Fibroblast of lung (primary cell): ENCODE measurements around the gene CRIP3. TPM values are rescaled to one million over a fixed set of nuclear protein-coding genes. Genes with fewer than 3 reads are reported as not detected.

Experiments
- DNase-seq, 2 donors: peaks; one replicate each; pipeline versions ENCODE4 v3.0.0 to v3.0.0-alpha.2; 2010; ENCODE audit warnings: low read depth in 2 of 2
- H2AFZ ChIP-seq: 2 replicates; pipeline ENCODE4 v1.5.1; 2012; ENCODE audit warnings: low read length, control low read depth, inconsistent platforms
- H3K27ac ChIP-seq: 2 replicates; pipeline ENCODE4 v1.5.1; 2011; ENCODE audit warnings: low read length, control low read depth; ENCODE audit not compliant: insufficient read depth
- H3K27me3 ChIP-seq: 2 replicates; pipeline ENCODE4 v1.5.1; 2011; ENCODE audit warnings: mild to moderate bottlenecking, low read length; ENCODE audit not compliant: control insufficient read depth, insufficient read depth
- H3K36me3 ChIP-seq: 2 replicates; pipeline ENCODE4 v1.5.1; 2011; ENCODE audit warnings: low read length; ENCODE audit not compliant: control insufficient read depth, insufficient read depth
- H3K4me1 ChIP-seq: 2 replicates; pipeline ENCODE4 v1.5.1; 2011; ENCODE audit warnings: low read length; ENCODE audit not compliant: control insufficient read depth, insufficient read depth; ENCODE audit errors: extremely low read depth
- H3K4me2 ChIP-seq: 2 replicates; pipeline ENCODE4 v1.5.1; 2011; ENCODE audit warnings: low read length, control low read depth; ENCODE audit not compliant: insufficient read depth; ENCODE audit errors: extremely low read depth
- H3K4me3 ChIP-seq, 4 experiments: fragments of 200-600 bp in 1 of 4; sonication (generic) in 1 of 4; replicated peaks in 1 of 4; 2 replicates each; pipeline ENCODE4 v1.5.1; 2011 to 2016; ENCODE audit warnings: low read length in 4 of 4, low read depth in 3 of 4, mild to moderate bottlenecking in 3 of 4, control low read depth in 2 of 4, inconsistent platforms in 1 of 4, mixed read lengths in 1 of 4; ENCODE audit not compliant: insufficient read depth in 1 of 4; ENCODE audit errors: control extremely low read depth in 1 of 4
- H3K79me2 ChIP-seq: 2 replicates; pipeline ENCODE4 v1.5.1; 2012; ENCODE audit warnings: mild to moderate bottlenecking, low read length, inconsistent platforms; ENCODE audit not compliant: control insufficient read depth, insufficient read depth
- H3K9ac ChIP-seq: 2 replicates; pipeline ENCODE4 v1.5.1; 2011; ENCODE audit warnings: mild to moderate bottlenecking, low read length, control low read depth; ENCODE audit not compliant: insufficient read depth
- H3K9me3 ChIP-seq: 2 replicates; pipeline ENCODE4 v1.5.1; 2012; ENCODE audit warnings: low read depth, low read length; ENCODE audit not compliant: control insufficient read depth, insufficient read depth
- H4K20me1 ChIP-seq: 2 replicates; pipeline ENCODE4 v1.5.1; 2011; ENCODE audit warnings: low read length; ENCODE audit not compliant: control insufficient read depth, insufficient read depth; ENCODE audit errors: extremely low read depth
- EZH2 ChIP-seq: IDR thresholded peaks from 2 replicates; pipeline ENCODE4 v1.5.1; 2012; ENCODE audit warnings: low read length, control low read depth, mild to moderate bottlenecking; ENCODE audit errors: missing control alignments
- polyA plus RNA-seq, 2 donors: library from polyadenylated mRNA; depleted of rRNA in 1 of 2; stranded (reverse) in 1 of 2; unstranded in 1 of 2; fragments of >200 nt; gene quantifications; 2 replicates each; pipeline ENCODE4 v1.2.1, GENCODE V29; 2011 to 2012; ENCODE audit warnings: missing spikeins in 1 of 2
- total RNA-seq: library from RNA; depleted of rRNA; stranded (reverse); fragments of >200 nt; gene quantifications from 2 replicates; pipeline ENCODE4 v1.2.1, GENCODE V29; 2014
- TF ChIP-seq, protein P1 (sequence below), 2 donors: IDR thresholded peaks in 1 of 2; conservative IDR thresholded peaks in 1 of 2; 1 replicate in 1 of 2; 2 replicates in 1 of 2; pipeline ENCODE4 v1.5.1; 2011 to 2012; ENCODE audit warnings: low read length in 2 of 2, control low read depth in 1 of 2, inconsistent platforms in 1 of 2, low read depth in 1 of 2, mild to moderate bottlenecking in 1 of 2

CRIP3 gene
- total and polyA plus RNA-seq, 2 donors (not counting 1 experiment from before 2014, with no cell fraction given) = not detected

DNA sequence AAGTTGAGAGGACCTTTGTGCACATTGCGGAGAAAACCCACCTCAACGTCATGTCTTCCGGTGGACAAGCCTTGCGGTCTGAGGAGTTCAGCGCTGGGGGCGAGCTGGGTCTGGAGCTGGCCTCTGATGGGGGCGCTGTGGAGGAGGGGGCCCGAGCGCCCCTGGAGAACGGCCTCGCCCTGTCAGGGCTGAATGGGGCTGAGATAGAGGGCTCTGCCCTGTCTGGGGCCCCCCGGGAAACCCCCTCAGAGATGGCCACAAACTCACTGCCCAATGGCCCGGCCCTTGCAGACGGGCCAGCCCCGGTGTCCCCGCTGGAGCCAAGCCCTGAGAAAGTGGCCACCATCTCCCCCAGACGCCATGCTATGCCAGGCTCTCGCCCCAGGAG, 25.1 kb downstream of the CRIP3 start:
- H3K27me3 ChIP-seq = peaks cover 10% of the 10 kb centered on the region
- TF ChIP-seq, protein P1, sequence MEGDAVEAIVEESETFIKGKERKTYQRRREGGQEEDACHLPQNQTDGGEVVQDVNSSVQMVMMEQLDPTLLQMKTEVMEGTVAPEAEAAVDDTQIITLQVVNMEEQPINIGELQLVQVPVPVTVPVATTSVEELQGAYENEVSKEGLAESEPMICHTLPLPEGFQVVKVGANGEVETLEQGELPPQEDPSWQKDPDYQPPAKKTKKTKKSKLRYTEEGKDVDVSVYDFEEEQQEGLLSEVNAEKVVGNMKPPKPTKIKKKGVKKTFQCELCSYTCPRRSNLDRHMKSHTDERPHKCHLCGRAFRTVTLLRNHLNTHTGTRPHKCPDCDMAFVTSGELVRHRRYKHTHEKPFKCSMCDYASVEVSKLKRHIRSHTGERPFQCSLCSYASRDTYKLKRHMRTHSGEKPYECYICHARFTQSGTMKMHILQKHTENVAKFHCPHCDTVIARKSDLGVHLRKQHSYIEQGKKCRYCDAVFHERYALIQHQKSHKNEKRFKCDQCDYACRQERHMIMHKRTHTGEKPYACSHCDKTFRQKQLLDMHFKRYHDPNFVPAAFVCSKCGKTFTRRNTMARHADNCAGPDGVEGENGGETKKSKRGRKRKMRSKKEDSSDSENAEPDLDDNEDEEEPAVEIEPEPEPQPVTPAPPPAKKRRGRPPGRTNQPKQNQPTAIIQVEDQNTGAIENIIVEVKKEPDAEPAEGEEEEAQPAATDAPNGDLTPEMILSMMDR (conservative IDR thresholded peaks at IDR 0.05 in 1 of 2, IDR thresholded peaks at IDR 0.05 in 1 of 2; ENCODE audit: low read depth in 1 of 2, low read length in 2 of 2) = no peak
- H2AFZ ChIP-seq = no peak overlapping the region
- H3K79me2 ChIP-seq = no peaks in the 10 kb centered on the region
- no peak overlapping the region for H3K4me3 ChIP-seq
- no peak overlapping the region for H3K27ac ChIP-seq
- no peaks in the 10 kb centered on the region for H3K9me3 ChIP-seq
- H4K20me1 ChIP-seq = no peaks in the 10 kb centered on the region
- no peak overlapping the region for H3K9ac ChIP-seq
- no peaks in the 10 kb centered on the region for H3K36me3 ChIP-seq
- no peak for DNase-seq
- H3K4me1 ChIP-seq = no peaks in the 10 kb centered on the region
- no peak overlapping the region for H3K4me2 ChIP-seq

GRCh38 chr6:43282636-43283513, 25.8 kb downstream of the CRIP3 start:
- H4K20me1 ChIP-seq = no peaks in the 10 kb centered on the region
- H3K27ac ChIP-seq = no peak overlapping the region
- H3K27me3 ChIP-seq = peaks cover 10% of the 10 kb centered on the region
- no peaks in the 10 kb centered on the region for H3K4me1 ChIP-seq
- TF ChIP-seq, protein P1 (conservative IDR thresholded peaks at IDR 0.05 in 1 of 2, IDR thresholded peaks at IDR 0.05 in 1 of 2; ENCODE audit: low read depth in 1 of 2, low read length in 2 of 2) = no peak
- TF ChIP-seq EZH2 = no peak
- H3K36me3 ChIP-seq = no peaks in the 10 kb centered on the region
- H3K9ac ChIP-seq = no peak overlapping the region
- no peak overlapping the region for H3K4me2 ChIP-seq
- DNase-seq = no peak
- H3K4me3 ChIP-seq = no peak overlapping the region
- no peak overlapping the region for H2AFZ ChIP-seq
- H3K9me3 ChIP-seq = no peaks in the 10 kb centered on the region
- no peaks in the 10 kb centered on the region for H3K79me2 ChIP-seq

DNA sequence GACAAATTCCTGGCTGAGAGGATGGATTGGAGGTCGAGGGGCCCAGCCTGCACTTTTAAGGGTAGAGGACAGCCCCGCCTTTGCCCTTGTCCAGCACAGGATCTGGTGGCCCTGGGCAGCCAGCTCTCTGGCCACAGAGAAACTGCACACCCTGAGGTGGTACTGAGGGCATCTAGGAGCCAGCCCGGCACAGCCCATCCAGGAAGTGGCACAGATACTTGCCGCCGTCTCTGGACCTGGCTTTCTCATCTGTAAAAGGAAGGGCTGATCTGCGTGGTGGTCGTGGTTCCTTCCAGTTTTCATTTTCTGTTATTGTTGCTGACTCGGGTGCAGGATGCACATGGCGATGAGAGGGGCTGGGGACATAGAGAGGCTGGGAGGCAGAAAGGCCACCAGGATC, 26.6 kb downstream of the CRIP3 start:
- H3K79me2 ChIP-seq = no peaks in the 10 kb centered on the region
- H3K4me1 ChIP-seq = no peaks in the 10 kb centered on the region
- no peak for DNase-seq
- H2AFZ ChIP-seq = no peak overlapping the region
- H4K20me1 ChIP-seq = no peaks in the 10 kb centered on the region
- H3K4me2 ChIP-seq = no peak overlapping the region
- peaks cover 10% of the 10 kb centered on the region for H3K27me3 ChIP-seq
- H3K4me3 ChIP-seq = no peak overlapping the region
- no peak overlapping the region for H3K27ac ChIP-seq
- no peaks in the 10 kb centered on the region for H3K9me3 ChIP-seq
- H3K9ac ChIP-seq = no peak overlapping the region
- TF ChIP-seq, protein P1 (conservative IDR thresholded peaks at IDR 0.05 in 1 of 2, IDR thresholded peaks at IDR 0.05 in 1 of 2; ENCODE audit: low read depth in 1 of 2, low read length in 2 of 2) = no peak
- TF ChIP-seq EZH2 = no peak
- H3K36me3 ChIP-seq = no peaks in the 10 kb centered on the region
